ENCODE data around the gene EPC2. TPM values are rescaled to one million over a fixed set of nuclear protein-coding genes. Genes with fewer than 3 reads are reported as not detected.
"Not testable (repeated sequence)": the region's sequence is repeated elsewhere in the genome, so short reads cannot be mapped to it uniquely, and the experiment has no call there.

Gene EPC2
- total RNA-seq, 2 donors from 2014 or later: 14.7 to 29.0 TPM

GRCh38 chr2:148730085-148730484 is 85.5 kb downstream of the EPC2 start:
- H3K36me3 Mint-ChIP-seq: peaks cover 0 to 8% of the 10 kb centered on the region in 2 donors
- DNase-seq (ENCODE audit: low spot score in 2 of 2): no peak
- ATAC-seq: no peak
- H3K9me3 Mint-ChIP-seq: no peaks in the 10 kb centered on the region
- H3K27ac Mint-ChIP-seq: no peak overlapping the region

- no peak for ATAC-seq
- no peak for DNase-seq (ENCODE audit: low spot score in 2 of 2)
- no peaks in the 10 kb centered on the region for H3K36me3 Mint-ChIP-seq
- no peak overlapping the region for H3K27ac Mint-ChIP-seq
- no peaks in the 10 kb centered on the region for H3K9me3 Mint-ChIP-seq
Observed at GRCh38 chr2:148737742-148738141, 93.2 kb downstream of the EPC2 start.

GRCh38 chr2:148739454-148740105 is 95.0 kb downstream of the EPC2 start:
- DNase-seq (ENCODE audit: low spot score in 2 of 2): no peak
- no peaks in the 10 kb centered on the region for H3K36me3 Mint-ChIP-seq
- H3K27ac Mint-ChIP-seq: no peak overlapping the region
- no peak for ATAC-seq
- H3K9me3 Mint-ChIP-seq: no peaks in the 10 kb centered on the region

GRCh38 chr2:148742373-148742772 is 97.8 kb downstream of the EPC2 start:
- no peak overlapping the region for H3K27ac Mint-ChIP-seq
- ATAC-seq: no peak

GRCh38 chr2:148745151-148745851 is 100.8 kb downstream of the EPC2 start:
- DNase-seq (ENCODE audit: low spot score in 2 of 2) (no peak), ATAC-seq (no peak)
- Mint-ChIP-seq H3K36me3 (peaks cover 0 to 11% of the 10 kb centered on the region in 2 donors), H3K27ac (no peak overlapping the region), H3K9me3 (no peaks in the 10 kb centered on the region)

More at GRCh38 chr2:148742373-148742772, 97.8 kb downstream of the EPC2 start:
- Mint-ChIP-seq H3K9me3 (no peaks in the 10 kb centered on the region), H3K36me3 (peaks cover 0 to 4% of the 10 kb centered on the region in 2 donors)
- DNase-seq (ENCODE audit: low spot score in 2 of 2): no peak

GRCh38 chr2:148746973-148747372 is 102.4 kb downstream of the EPC2 start:
- DNase-seq (ENCODE audit: low spot score in 2 of 2) (no peak), ATAC-seq (no peak)
- Mint-ChIP-seq H3K36me3 (peaks cover 0 to 11% of the 10 kb centered on the region in 2 donors), H3K27ac (no peak overlapping the region), H3K9me3 (no peaks in the 10 kb centered on the region)

- H3K36me3 Mint-ChIP-seq: peaks cover 6 to 16% of the 10 kb centered on the region in 2 donors
- no peaks in the 10 kb centered on the region for H3K9me3 Mint-ChIP-seq
- DNase-seq (ENCODE audit: low spot score in 2 of 2): no peak
- H3K27ac Mint-ChIP-seq: no peak overlapping the region
- no peak for ATAC-seq
Observed at GRCh38 chr2:148751907-148752306, 107.4 kb downstream of the EPC2 start.

GRCh38 chr2:148752977-148753376 is 108.4 kb downstream of the EPC2 start:
- ATAC-seq (no peak), DNase-seq (ENCODE audit: low spot score in 2 of 2) (no peak)
- Mint-ChIP-seq H3K27ac (no peak overlapping the region), H3K9me3 (no peaks in the 10 kb centered on the region), H3K36me3 (peaks cover 6% of the 10 kb centered on the region in 2 donors)

GRCh38 chr2:148754864-148755263 is 110.3 kb downstream of the EPC2 start:
- no peak overlapping the region for H3K27ac Mint-ChIP-seq
- no peaks in the 10 kb centered on the region for H3K9me3 Mint-ChIP-seq
- DNase-seq (ENCODE audit: low spot score in 2 of 2) (no peak), ATAC-seq (no peak)
- peaks cover 5 to 6% of the 10 kb centered on the region in 2 donors for H3K36me3 Mint-ChIP-seq

GRCh38 chr2:148756292-148756975 is 111.9 kb downstream of the EPC2 start:
- H3K27ac Mint-ChIP-seq: peak overlapping the region in 1 of 2 donors; percentile 31
- DNase-seq (ENCODE audit: low spot score in 2 of 2): no peak
- H3K36me3 Mint-ChIP-seq: peaks cover 5 to 6% of the 10 kb centered on the region in 2 donors
- no peaks in the 10 kb centered on the region for H3K9me3 Mint-ChIP-seq
- ATAC-seq: peak; percentile 60 to 80

GRCh38 chr2:148764815-148765214 is 120.3 kb downstream of the EPC2 start:
- ATAC-seq (no peak), DNase-seq (ENCODE audit: low spot score in 2 of 2) (no peak)
- Mint-ChIP-seq H3K9me3 (no peaks in the 10 kb centered on the region), H3K27ac (no peak overlapping the region), H3K36me3 (peaks cover 0 to 5% of the 10 kb centered on the region in 2 donors)

GRCh38 chr2:148770047-148770446 is 125.5 kb downstream of the EPC2 start:
- Mint-ChIP-seq H3K27ac (no peak overlapping the region), H3K36me3 (peaks cover 10 to 13% of the 10 kb centered on the region in 2 donors), H3K9me3 (no peaks in the 10 kb centered on the region)
- ATAC-seq (no peak), DNase-seq (ENCODE audit: low spot score in 2 of 2) (no peak)

GRCh38 chr2:148781544-148781943 is 137.0 kb downstream of the EPC2 start:
- peaks cover 0 to 20% of the 10 kb centered on the region in 2 donors for H3K36me3 Mint-ChIP-seq
- DNase-seq (ENCODE audit: low spot score in 2 of 2) (no peak), ATAC-seq (no peak)
- no peaks in the 10 kb centered on the region for H3K9me3 Mint-ChIP-seq
- H3K27ac Mint-ChIP-seq: no peak overlapping the region

GRCh38 chr2:148789059-148789458 is 144.5 kb downstream of the EPC2 start:
- no peak for DNase-seq (ENCODE audit: low spot score in 2 of 2)
- Mint-ChIP-seq H3K9me3 (no peaks in the 10 kb centered on the region), H3K36me3 (peaks cover 0 to 10% of the 10 kb centered on the region in 2 donors)

GRCh38 chr2:148790172-148790571 is 145.6 kb downstream of the EPC2 start:
- not testable (repeated sequence) for H3K27ac Mint-ChIP-seq; DNase-seq (ENCODE audit: low spot score in 2 of 2); ATAC-seq; H3K36me3 Mint-ChIP-seq; H3K9me3 Mint-ChIP-seq

More at GRCh38 chr2:148789059-148789458, 144.5 kb downstream of the EPC2 start:
- no peak overlapping the region for H3K27ac Mint-ChIP-seq
- ATAC-seq: no peak

GRCh38 chr2:148794558-148794957 is 150.0 kb downstream of the EPC2 start:
- Mint-ChIP-seq H3K9me3 (peaks cover 0 to 5% of the 10 kb centered on the region in 2 donors), H3K27ac (no peak overlapping the region), H3K36me3 (no peaks in the 10 kb centered on the region)
- ATAC-seq: no peak
- no peak for DNase-seq (ENCODE audit: low spot score in 2 of 2)

All from activated naive CD4-positive, alpha-beta T cell treated with anti-CD3 and anti-CD28 coated beads, Interleukin-2, amount 50 U/mL, for 72 hours (primary cell).